Gastrocnemius medialis (tissue), 4 donors: ENCODE results near the gene VSX2. TPM values are rescaled to one million over a fixed set of nuclear protein-coding genes. Genes with fewer than 3 reads are reported as not detected.

ENCODE experiments used
- ATAC-seq, 2 donors: fragments of 150-250 bp; one replicate each; pipeline ENCODE4 v1.9.1; 2016
- DNase-seq, 2 donors: peaks; one replicate each; pipeline ENCODE4 v3.0.0-alpha.2; 2019
- H3K27ac ChIP-seq, 4 donors: fragments of 200-600 bp; sonication (generic); 1 replicate in 1 of 4; 2 replicates in 3 of 4; pipeline ENCODE4 v1.5.1; 2016 to 2018; ENCODE audit warnings: mild to moderate bottlenecking in 2 of 4, moderate library complexity in 1 of 4
- H3K27me3 ChIP-seq, 3 donors: fragments of 200-600 bp; sonication (generic) in 2 of 3; 1 replicate in 1 of 3; 2 replicates in 2 of 3; pipeline versions ENCODE4 v1.5.1 to v1.6.0; 2016 to 2019; ENCODE audit warnings: mild to moderate bottlenecking in 1 of 3, moderate library complexity in 1 of 3
- H3K36me3 ChIP-seq, 2 donors: fragments of 200-600 bp; sonication (generic) in 1 of 2; one replicate each; pipeline ENCODE4 v1.5.1; 2017 to 2018
- H3K4me1 ChIP-seq, 2 donors: fragments of 200-600 bp; sonication (generic) in 1 of 2; one replicate each; pipeline ENCODE4 v1.5.1; 2016 to 2017; ENCODE audit warnings: mild to moderate bottlenecking in 2 of 2
- H3K4me3 ChIP-seq, 4 donors: fragments of 200-600 bp; sonication (generic) in 3 of 4; 1 replicate in 1 of 4; 2 replicates in 3 of 4; pipeline ENCODE4 v1.5.1; 2016 to 2019; ENCODE audit warnings: mild to moderate bottlenecking in 2 of 4
- H3K9me3 ChIP-seq, 3 donors: fragments of 200-600 bp; sonication (generic) in 2 of 3; 1 replicate in 1 of 3; 2 replicates in 2 of 3; pipeline ENCODE4 v1.5.1; 2016 to 2019
- POLR2A ChIP-seq, 2 donors: fragments of 450-650 bp; IDR thresholded peaks; one replicate each; pipeline ENCODE4 v1.6.1; 2017; ENCODE audit warnings: antibody characterized with exemption in 2 of 2, mild to moderate bottlenecking in 2 of 2, moderate library complexity in 2 of 2
- in situ Hi-C, 4 donors: fragments of 200-750 bp; cut with MboI; loops; one replicate each; pipeline versions ENCODE4 v1.15.0 to v1.8.0; 2017; ENCODE audit warnings: low sequenced_read_pairs in 4 of 4
- intact Hi-C: fragments of 100-400 bp; cut with DNase I; formaldehyde crosslinking; loops from one replicate; pipeline ENCODE4 v1.15.1; 2023; ENCODE audit warnings: low total_unique reads
- total RNA-seq, 4 donors: library from RNA; depleted of rRNA; stranded (reverse); fragments of >200 nt; gene quantifications; one replicate each; pipeline versions ENCODE4 v1.1.0 to v1.2.3, GENCODE V29; 2016
- TF ChIP-seq, protein P1 (sequence below), 5 experiments: fragments of 450-650 bp in 3 of 5; fragments of 200-600 bp in 2 of 5; sonication (generic) in 2 of 5; IDR thresholded peaks in 4 of 5; conservative IDR thresholded peaks in 1 of 5; 1 replicate in 4 of 5; 2 replicates in 1 of 5; pipeline ENCODE4 v1.5.1; 2016 to 2019; ENCODE audit warnings: antibody characterized with exemption in 5 of 5, mild to moderate bottlenecking in 3 of 5, moderate library complexity in 3 of 5

Gene VSX2
- total RNA-seq, 4 donors from 2014 or later = not detected

GRCh38 chr14:74299061-74299545 lies 59.9 kb downstream of the VSX2 start:
- no peaks in the 10 kb centered on the region for H3K9me3 ChIP-seq
- no peak for DNase-seq
- peaks cover 0 to 42% of the 10 kb centered on the region in 2 donors for H3K36me3 ChIP-seq
- no peak for ATAC-seq
- in situ Hi-C loops = no loop called here
- no peaks in the 10 kb centered on the region for H3K27me3 ChIP-seq
- intact Hi-C loops = no loop called here
- peak overlapping the region in 3 of 4 donors; percentile 46 to 61 (median 58) for H3K27ac ChIP-seq
- no peak for TF ChIP-seq POLR2A (IDR thresholded peaks at IDR 0.05)
- TF ChIP-seq, protein P1, sequence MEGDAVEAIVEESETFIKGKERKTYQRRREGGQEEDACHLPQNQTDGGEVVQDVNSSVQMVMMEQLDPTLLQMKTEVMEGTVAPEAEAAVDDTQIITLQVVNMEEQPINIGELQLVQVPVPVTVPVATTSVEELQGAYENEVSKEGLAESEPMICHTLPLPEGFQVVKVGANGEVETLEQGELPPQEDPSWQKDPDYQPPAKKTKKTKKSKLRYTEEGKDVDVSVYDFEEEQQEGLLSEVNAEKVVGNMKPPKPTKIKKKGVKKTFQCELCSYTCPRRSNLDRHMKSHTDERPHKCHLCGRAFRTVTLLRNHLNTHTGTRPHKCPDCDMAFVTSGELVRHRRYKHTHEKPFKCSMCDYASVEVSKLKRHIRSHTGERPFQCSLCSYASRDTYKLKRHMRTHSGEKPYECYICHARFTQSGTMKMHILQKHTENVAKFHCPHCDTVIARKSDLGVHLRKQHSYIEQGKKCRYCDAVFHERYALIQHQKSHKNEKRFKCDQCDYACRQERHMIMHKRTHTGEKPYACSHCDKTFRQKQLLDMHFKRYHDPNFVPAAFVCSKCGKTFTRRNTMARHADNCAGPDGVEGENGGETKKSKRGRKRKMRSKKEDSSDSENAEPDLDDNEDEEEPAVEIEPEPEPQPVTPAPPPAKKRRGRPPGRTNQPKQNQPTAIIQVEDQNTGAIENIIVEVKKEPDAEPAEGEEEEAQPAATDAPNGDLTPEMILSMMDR (IDR thresholded peaks at IDR 0.05 in 4 of 5, conservative IDR thresholded peaks at IDR 0.05 in 1 of 5) = no peak
- no peak overlapping the region for H3K4me3 ChIP-seq
- peaks cover 5 to 11% of the 10 kb centered on the region in 2 donors for H3K4me1 ChIP-seq

- H3K4me1 ChIP-seq = peaks cover 5 to 11% of the 10 kb centered on the region in 2 donors
- H3K36me3 ChIP-seq = peaks cover 0 to 19% of the 10 kb centered on the region in 2 donors
- peak overlapping the region; percentile 80 to 95 (median 84) for H3K4me3 ChIP-seq
- no peak for TF ChIP-seq POLR2A (IDR thresholded peaks at IDR 0.05)
- TF ChIP-seq, protein P1 (IDR thresholded peaks at IDR 0.05 in 4 of 5, conservative IDR thresholded peaks at IDR 0.05 in 1 of 5) = no peak
- H3K27ac ChIP-seq = peak overlapping the region in 3 of 4 donors; percentile 88 to 92 (median 91)
- in situ Hi-C loops (no loop called here), intact Hi-C loops (loop anchor here (2.0 kb wide), 1 partner anchor 43 kb away; no protein-coding TSS in a partner anchor)
- no peak for DNase-seq
- no peaks in the 10 kb centered on the region for H3K9me3 ChIP-seq
- peak in 1 of 2 donors; percentile 2 for ATAC-seq
- no peaks in the 10 kb centered on the region for H3K27me3 ChIP-seq
Measured at GRCh38 chr14:74301594-74302151, 62.4 kb downstream of the VSX2 start.

DNA sequence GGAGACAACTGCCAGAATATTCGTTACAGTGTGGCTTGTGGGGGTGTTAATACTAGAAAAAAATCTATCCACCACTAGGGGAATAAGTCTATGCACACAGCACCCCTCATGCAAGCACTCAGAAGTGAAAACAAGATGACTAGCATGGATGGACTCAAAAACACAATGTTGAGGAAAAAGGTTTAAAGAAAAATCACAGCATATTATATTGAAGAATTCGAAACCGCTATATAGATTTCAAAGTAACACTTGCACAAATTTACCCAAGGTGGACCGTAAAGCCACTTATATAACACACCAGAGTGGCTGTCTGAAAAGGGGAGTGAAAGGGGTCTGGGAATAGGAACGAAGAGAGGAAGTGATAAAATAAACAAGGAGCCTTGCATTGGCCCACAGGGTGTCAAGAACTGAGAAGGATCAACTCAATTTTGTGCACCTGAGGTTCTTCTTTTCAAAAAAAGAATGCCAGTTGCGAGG lies 62.9 kb downstream of the VSX2 start:
- Histone ChIP-seq H3K27me3 (no peaks in the 10 kb centered on the region), H3K36me3 (peaks cover 0 to 14% of the 10 kb centered on the region in 2 donors), H3K4me3 (peak overlapping the region; percentile 80 to 95 (median 84)), H3K27ac (peak overlapping the region; percentile 85 to 92 (median 90)), H3K9me3 (no peaks in the 10 kb centered on the region), H3K4me1 (peaks cover 5 to 11% of the 10 kb centered on the region in 2 donors)
- peak; percentile 54 to 74 for ATAC-seq
- in situ Hi-C loops = no loop called here
- intact Hi-C loops = loop anchor here (2.0 kb wide), 1 partner anchor 43 kb away; no protein-coding TSS in a partner anchor
- DNase-seq = no peak
- TF ChIP-seq POLR2A (IDR thresholded peaks at IDR 0.05) = no peak
- TF ChIP-seq, protein P1 (IDR thresholded peaks at IDR 0.05 in 4 of 5, conservative IDR thresholded peaks at IDR 0.05 in 1 of 5) = peak in 4 of 5 experiments; percentile 29 to 52 (median 39)

- peak within 1 kb of the TSS; percentile 80 to 95 (median 84) for H3K4me3 ChIP-seq
- DNase-seq = peak; percentile 89 to 92
- H3K4me1 ChIP-seq = peaks cover 5 to 11% of the 10 kb centered on the region in 2 donors
- peaks cover 0 to 7% of the 10 kb centered on the region in 2 donors for H3K36me3 ChIP-seq
- H3K9me3 ChIP-seq = no peaks in the 10 kb centered on the region
- H3K27ac ChIP-seq = peak within 1 kb of the TSS; percentile 85 to 92 (median 90)
- in situ Hi-C loops = no loop called here
- ATAC-seq = peak; percentile 98 to 99
- peak; percentile 50 to 77 for TF ChIP-seq POLR2A (IDR thresholded peaks at IDR 0.05)
- TF ChIP-seq, protein P1 (IDR thresholded peaks at IDR 0.05 in 4 of 5, conservative IDR thresholded peaks at IDR 0.05 in 1 of 5) = peak in 2 of 5 experiments; percentile 38 to 42
- no peaks in the 10 kb centered on the region for H3K27me3 ChIP-seq
- intact Hi-C loops = loop anchor here (2.0 kb wide), 1 partner anchor 44 kb away; no protein-coding TSS in a partner anchor
Measured at GRCh38 chr14:74302634-74303569, 63.7 kb downstream of the VSX2 start, which contains the start of gene ABCD4. Gene ABCD4, minus strand, starts transcription at chr14:74302934. Its CDS starts 22 bp downstream, at chr14:74302912.
